B cell (primary cell): ENCODE data around the gene ITGA5. TPM values are rescaled to one million over a fixed set of nuclear protein-coding genes. Genes with fewer than 3 reads are reported as not detected.
A peak's percentile ranks its signal among the peaks of the same experiment; 100 is the strongest.

Source experiments
- ATAC-seq: fragments of 200-7000 bp; cut with Tn5 transposase; one replicate; pipeline ENCODE4 v1.10.0; 2021; ENCODE audit warnings: low read depth, mild to moderate bottlenecking, moderate number of reproducible peaks, moderate library complexity
- CTCF ChIA-PET: fragments of 350-600 bp; sonication (Branson Sonifier 250); formaldehyde crosslinking; loops from one replicate; lab custom pipeline; 2021; ENCODE audit warnings: antibody characterized with exemption, inconsistent platforms; lab: Charles Lee
- POLR2A ChIA-PET: fragments of 350-600 bp; sonication (Branson Sonifier 250); formaldehyde crosslinking; loops from one replicate; lab custom pipeline; 2021; ENCODE audit warnings: antibody characterized with exemption; lab: Charles Lee
- DNase-seq: peaks from one replicate; pipeline ENCODE4 v3.0.0; 2013
- H2AFZ ChIP-seq: 2 replicates; pipeline ENCODE4 v1.6.1; 2012; ENCODE audit warnings: mild to moderate bottlenecking, low read depth, low read length; ENCODE audit not compliant: insufficient read depth, poor library complexity, severe bottlenecking
- H3K27ac ChIP-seq, 2 donors: 1 replicate in 1 of 2; 2 replicates in 1 of 2; pipeline ENCODE4 v1.5.1; 2012 to 2013; ENCODE audit warnings: low read length in 2 of 2, mild to moderate bottlenecking in 2 of 2, moderate library complexity in 1 of 2
- H3K27me3 ChIP-seq, 4 experiments: fragments of 200-600 bp in 1 of 4; sonication (generic) in 1 of 4; replicated peaks in 1 of 4; 1 replicate in 2 of 4; 2 replicates in 2 of 4; pipeline versions ENCODE4 v1.6.1 to v1.7.0; 2013 to 2016; ENCODE audit warnings: low read length in 3 of 4, mild to moderate bottlenecking in 2 of 4, mixed read lengths in 1 of 4, moderate library complexity in 1 of 4; ENCODE audit not compliant: insufficient read depth in 4 of 4, control insufficient read depth in 3 of 4; ENCODE audit errors: control extremely low read depth in 1 of 4
- H3K36me3 ChIP-seq, 2 experiments: replicated peaks in 1 of 2; 1 replicate in 1 of 2; 2 replicates in 1 of 2; pipeline versions ENCODE4 v1.6.1 to v1.7.1; 2013; ENCODE audit warnings: low read length in 1 of 2; ENCODE audit not compliant: insufficient read depth in 2 of 2, control insufficient read depth in 1 of 2; ENCODE audit errors: control extremely low read depth in 1 of 2, extremely low read depth in 1 of 2
- H3K4me1 ChIP-seq, 2 donors: fragments of 200-600 bp in 1 of 2; sonication (generic) in 1 of 2; 1 replicate in 1 of 2; 2 replicates in 1 of 2; pipeline versions ENCODE4 v1.5.1 to v1.6.1; 2013 to 2017; ENCODE audit warnings: low read length in 2 of 2; ENCODE audit not compliant: control insufficient read depth in 2 of 2, insufficient read depth in 2 of 2
- H3K4me2 ChIP-seq: replicated peaks from 2 replicates; pipeline ENCODE3; 2012; ENCODE audit warnings: mild to moderate bottlenecking, low read depth, low read length; ENCODE audit not compliant: poor library complexity, severe bottlenecking
- H3K4me3 ChIP-seq, 5 experiments: fragments of 200-600 bp in 1 of 5; sonication (generic) in 1 of 5; 1 replicate in 3 of 5; 2 replicates in 2 of 5; pipeline versions ENCODE4 v1.5.1 to v1.7.0; 2011 to 2016; ENCODE audit warnings: low read length in 4 of 5, mild to moderate bottlenecking in 4 of 5, low read depth in 2 of 5, control low read depth in 1 of 5, moderate library complexity in 1 of 5; ENCODE audit not compliant: insufficient read depth in 1 of 5; ENCODE audit errors: control extremely low read depth in 1 of 5, extremely low read depth in 1 of 5
- H3K79me2 ChIP-seq: fragments of 200-600 bp; sonication (generic); one replicate; pipeline ENCODE4 v1.6.0; 2016; ENCODE audit warnings: low read length; ENCODE audit not compliant: control insufficient read depth, insufficient read depth
- H3K9ac ChIP-seq: fragments of 200-600 bp; sonication (generic); 2 replicates; pipeline ENCODE4 v1.6.1; 2017; ENCODE audit warnings: mild to moderate bottlenecking, low read length, moderate library complexity
- H3K9me3 ChIP-seq, 3 donors: one replicate each; pipeline versions ENCODE4 v1.6.1 to v1.7.1; 2013; ENCODE audit warnings: low read length in 2 of 3; ENCODE audit not compliant: control insufficient read depth in 2 of 3, insufficient read depth in 1 of 3; ENCODE audit errors: control extremely low read depth in 1 of 3
- H4K20me1 ChIP-seq: 2 replicates; pipeline ENCODE4 v1.6.0; 2012; ENCODE audit warnings: mild to moderate bottlenecking, low read length; ENCODE audit not compliant: insufficient read depth, control insufficient read depth, poor library complexity, severe bottlenecking
- H3K27ac Mint-ChIP-seq: one replicate; pipeline ENCODE4 v1.8.0; 2021; ENCODE audit warnings: mixed read lengths
- H3K27me3 Mint-ChIP-seq: one replicate; pipeline ENCODE4 v1.8.0; 2021; ENCODE audit warnings: mixed read lengths
- H3K4me1 Mint-ChIP-seq: one replicate; pipeline ENCODE4 v1.8.0; 2021; ENCODE audit warnings: mixed read lengths
- H3K4me3 Mint-ChIP-seq: one replicate; pipeline ENCODE4 v1.8.0; 2021; ENCODE audit warnings: mixed read lengths
- H3K9me3 Mint-ChIP-seq: one replicate; pipeline ENCODE4 v1.8.0; 2022; ENCODE audit warnings: mixed read lengths; ENCODE audit not compliant: insufficient read depth
- EZH2 ChIP-seq: IDR thresholded peaks from 2 replicates; pipeline ENCODE4 v1.6.1; 2012; ENCODE audit warnings: borderline replicate concordance, low read depth, mild to moderate bottlenecking, moderate library complexity, low read length; ENCODE audit not compliant: insufficient read depth, poor library complexity, severe bottlenecking
- WGBS: methylation state at CpG from one replicate; pipeline ENCODE4 v1.1.5; 2013; ENCODE audit warnings: missing lambda C conversion rate; ENCODE audit not compliant: insufficient coverage; 5-methylcytosine and 5-hydroxymethylcytosine counted together
- intact Hi-C: fragments of 100-400 bp; cut with micrococcal nuclease; formaldehyde crosslinking; loops from one replicate; pipeline ENCODE4 v1.10.0; 2022
- polyA plus RNA-seq: library from polyadenylated mRNA; depleted of rRNA; stranded (reverse); fragments of >200 nt; gene quantifications from 2 replicates; pipeline ENCODE4 v1.2.3, GENCODE V29; 2012
- total RNA-seq, 2 donors: library from RNA; stranded (reverse); fragments of 120-200 nt in 1 of 2; gene quantifications; 1 replicate in 1 of 2; 2 replicates in 1 of 2; pipeline versions ENCODE4 v1.2.3 to v1.2.4, GENCODE V29; 2013 to 2022
- TF ChIP-seq, protein P1 (sequence below): fragments of 200-600 bp; IDR thresholded peaks from one replicate; pipeline ENCODE4 v1.8.0; 2022; ENCODE audit warnings: antibody characterized with exemption, mild to moderate bottlenecking

The ITGA5 gene
- total and polyA plus RNA-seq, 2 donors (not counting 1 experiment from before 2014, with no cell fraction given) = 3.6 to 6.1 TPM

DNA sequence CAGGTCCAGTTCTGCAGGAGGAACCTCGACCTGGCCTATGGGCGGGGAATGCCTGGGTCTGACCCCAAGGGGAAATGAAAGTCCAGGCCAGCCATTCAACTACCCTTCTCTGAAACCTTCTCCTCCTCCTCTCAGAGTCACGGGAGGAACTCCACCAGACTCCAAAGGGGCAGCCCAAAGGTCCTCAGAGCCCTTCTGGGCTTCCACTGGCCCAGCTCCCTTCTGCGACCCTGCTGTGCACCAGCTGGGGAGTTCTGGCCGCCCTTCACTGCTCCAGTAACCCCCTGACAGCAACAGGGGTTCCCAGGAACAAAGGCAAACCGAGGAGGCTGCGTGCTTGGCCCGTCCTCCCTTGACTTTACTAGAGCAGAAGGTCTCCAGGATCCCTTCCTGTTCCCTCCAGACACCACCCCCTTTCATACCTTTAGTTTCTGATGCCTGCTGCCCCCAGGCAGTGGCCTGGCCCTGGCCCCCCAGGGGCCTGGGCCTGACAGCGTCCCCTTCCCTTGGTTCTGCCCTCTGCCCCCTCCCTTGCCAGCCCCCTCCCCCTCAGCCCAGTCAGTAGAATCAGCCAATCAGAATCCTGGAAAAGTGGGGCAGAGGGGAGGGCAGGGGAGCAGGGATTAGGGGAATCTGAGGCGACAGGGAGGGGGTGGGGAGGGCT lies 33.7 kb downstream of the ITGA5 start:
- no peak for TF ChIP-seq EZH2
- TF ChIP-seq, protein P1, sequence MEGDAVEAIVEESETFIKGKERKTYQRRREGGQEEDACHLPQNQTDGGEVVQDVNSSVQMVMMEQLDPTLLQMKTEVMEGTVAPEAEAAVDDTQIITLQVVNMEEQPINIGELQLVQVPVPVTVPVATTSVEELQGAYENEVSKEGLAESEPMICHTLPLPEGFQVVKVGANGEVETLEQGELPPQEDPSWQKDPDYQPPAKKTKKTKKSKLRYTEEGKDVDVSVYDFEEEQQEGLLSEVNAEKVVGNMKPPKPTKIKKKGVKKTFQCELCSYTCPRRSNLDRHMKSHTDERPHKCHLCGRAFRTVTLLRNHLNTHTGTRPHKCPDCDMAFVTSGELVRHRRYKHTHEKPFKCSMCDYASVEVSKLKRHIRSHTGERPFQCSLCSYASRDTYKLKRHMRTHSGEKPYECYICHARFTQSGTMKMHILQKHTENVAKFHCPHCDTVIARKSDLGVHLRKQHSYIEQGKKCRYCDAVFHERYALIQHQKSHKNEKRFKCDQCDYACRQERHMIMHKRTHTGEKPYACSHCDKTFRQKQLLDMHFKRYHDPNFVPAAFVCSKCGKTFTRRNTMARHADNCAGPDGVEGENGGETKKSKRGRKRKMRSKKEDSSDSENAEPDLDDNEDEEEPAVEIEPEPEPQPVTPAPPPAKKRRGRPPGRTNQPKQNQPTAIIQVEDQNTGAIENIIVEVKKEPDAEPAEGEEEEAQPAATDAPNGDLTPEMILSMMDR = no peak
- no peaks in the 10 kb centered on the region for H4K20me1 ChIP-seq
- H3K4me3 Mint-ChIP-seq = peak overlapping the region; percentile 55
- POLR2A ChIA-PET = no interaction called here
- peaks cover 7% of the 10 kb centered on the region for H3K79me2 ChIP-seq
- peaks cover 75 to 86% of the 10 kb centered on the region in 2 donors for H3K4me1 ChIP-seq
- H3K27me3 Mint-ChIP-seq = no peaks in the 10 kb centered on the region
- intact Hi-C loops = no loop called here
- peak overlapping the region; percentile 78 for H3K4me2 ChIP-seq
- H3K27ac Mint-ChIP-seq = peak overlapping the region; percentile 80
- no peaks in the 10 kb centered on the region for H3K27me3 ChIP-seq
- H3K9me3 Mint-ChIP-seq = no peaks in the 10 kb centered on the region
- H2AFZ ChIP-seq = peak overlapping the region; percentile 61
- peak overlapping the region; percentile 36 for H3K9ac ChIP-seq
- H3K4me1 Mint-ChIP-seq = peaks cover 69% of the 10 kb centered on the region
- H3K9me3 ChIP-seq = no peaks in the 10 kb centered on the region
- 15% methylated on average over 8 of the region's 10 CpGs for WGBS
- ATAC-seq = peak; percentile 62
- peak overlapping the region in 3 of 5 experiments; percentile 1 to 31 (median 4) for H3K4me3 ChIP-seq
- CTCF ChIA-PET = interaction anchor here (0.7 to 3.6 kb wide), 7 partner anchors 10 to 194 kb away, joined by 3 to 26 read pairs (median 4); no protein-coding TSS in a partner anchor
- H3K27ac ChIP-seq = peak overlapping the region; percentile 75 to 85
- peaks cover 0 to 10% of the 10 kb centered on the region in 2 experiments for H3K36me3 ChIP-seq
- peak; percentile 73 for DNase-seq

DNA sequence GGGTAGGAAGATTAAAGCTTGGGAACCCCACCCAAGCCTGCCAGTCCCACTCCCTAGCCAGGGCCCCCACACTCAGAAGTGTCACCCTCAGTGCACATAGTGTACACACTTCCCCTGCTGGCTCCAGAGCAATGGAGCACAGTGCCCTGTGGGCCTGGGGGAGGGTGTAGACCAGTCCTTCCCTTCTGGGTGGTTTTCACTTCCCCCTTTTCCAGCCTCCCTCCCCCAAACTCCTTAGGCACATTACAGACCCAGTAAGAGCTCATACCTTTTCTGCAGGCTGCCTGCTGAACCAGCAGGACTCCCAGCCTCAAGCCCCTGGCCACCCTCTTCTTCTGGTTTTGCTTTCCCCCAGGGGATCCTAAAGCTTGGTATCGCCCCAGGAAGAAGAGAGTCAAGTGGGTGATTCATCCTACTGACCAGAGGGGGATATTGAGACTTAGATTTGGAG lies 34.5 kb downstream of the ITGA5 start, which contains the start of gene ZNF385A:
ZNF385A (minus strand) TSS at position 143 of the 451 bp plus-strand sequence. CDS start 219 bp downstream, outside the sequence.
- Histone ChIP-seq H3K9me3 (no peaks in the 10 kb centered on the region), H3K27ac (peak within 1 kb of the TSS; percentile 75 to 85), H4K20me1 (no peaks in the 10 kb centered on the region), H3K79me2 (peaks cover 15% of the 10 kb centered on the region), H3K27me3 (no peaks in the 10 kb centered on the region), H3K36me3 (peaks cover 0 to 13% of the 10 kb centered on the region in 2 experiments), H3K4me1 (peaks cover 71 to 86% of the 10 kb centered on the region in 2 donors), H3K4me2 (peak within 1 kb of the TSS; percentile 78), H3K9ac (peak within 1 kb of the TSS; percentile 36), H3K4me3 (peak within 1 kb of the TSS in 4 of 5 experiments; percentile 1 to 41 (median 18)), H2AFZ (peak within 1 kb of the TSS; percentile 61)
- H3K4me3 Mint-ChIP-seq = peak within 1 kb of the TSS; percentile 55
- no CpG with 5 or more reads among the region's 1 CpG for WGBS
- no peak for TF ChIP-seq EZH2
- TF ChIP-seq, protein P1 = no peak
- H3K27ac Mint-ChIP-seq = peak within 1 kb of the TSS; percentile 80
- ChIA-PET CTCF (interaction anchor here (0.9 to 3.6 kb wide), 7 partner anchors 11 to 170 kb away, joined by 3 to 26 read pairs (median 4); no protein-coding TSS in a partner anchor), POLR2A (no interaction called here)
- peaks cover 65% of the 10 kb centered on the region for H3K4me1 Mint-ChIP-seq
- H3K27me3 Mint-ChIP-seq = no peaks in the 10 kb centered on the region
- intact Hi-C loops = no loop called here
- ATAC-seq (peak; percentile 67), DNase-seq (peak; percentile 71)
- no peaks in the 10 kb centered on the region for H3K9me3 Mint-ChIP-seq
